Stimulated activated CD4-positive, alpha-beta T cell treated with anti-CD3 and anti-CD28 coated beads, Interleukin-15, amount 100 ng/mL, for 48 hours (primary cell): ENCODE measurements around the gene MED13L.

Experiments
- DNase-seq, 2 donors: peaks; one replicate each; pipeline ENCODE4 v3.0.0-alpha.2; 2020; ENCODE audit warnings: low read depth in 2 of 2

Gene MED13L

DNA sequence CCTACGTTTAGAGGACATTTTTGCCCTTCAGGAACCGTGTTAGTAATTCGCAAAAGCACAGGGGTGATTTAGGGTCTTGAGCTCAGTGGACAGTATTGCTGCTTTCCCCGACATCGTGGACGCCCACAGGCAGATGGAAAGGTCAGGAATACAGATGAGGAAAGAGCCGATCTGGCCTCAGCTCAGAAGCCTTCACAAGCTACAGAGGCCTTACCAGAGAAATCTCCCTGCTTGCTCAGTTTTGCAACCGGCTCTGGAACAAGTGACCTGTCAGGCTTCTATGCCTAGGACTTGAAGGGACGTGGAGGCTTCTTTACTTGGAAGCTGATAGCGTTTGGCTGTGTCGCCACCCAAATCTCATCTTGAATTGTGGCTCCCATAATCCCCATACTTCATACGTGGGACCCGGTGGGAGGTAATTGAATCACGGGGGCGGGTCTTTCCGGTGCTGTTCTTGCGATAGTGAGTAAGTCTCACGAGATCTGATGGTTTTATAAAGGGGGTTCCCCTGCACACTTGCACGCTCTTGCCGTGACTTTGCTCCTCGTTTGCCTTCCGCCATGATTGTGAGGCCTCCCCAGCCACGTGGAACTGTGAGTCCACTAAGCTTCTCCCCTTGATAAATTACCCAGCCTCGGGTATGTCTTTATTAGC, 332.5 kb downstream of the MED13L start:
- no peak for DNase-seq

- DNase-seq, result no peak
These were observed 333.1 kb downstream of the MED13L start for GRCh38 chr12:115944392-115944742.

- no peak for DNase-seq
These were observed 333.7 kb downstream of the MED13L start for GRCh38 chr12:115943630-115944391.

DNA sequence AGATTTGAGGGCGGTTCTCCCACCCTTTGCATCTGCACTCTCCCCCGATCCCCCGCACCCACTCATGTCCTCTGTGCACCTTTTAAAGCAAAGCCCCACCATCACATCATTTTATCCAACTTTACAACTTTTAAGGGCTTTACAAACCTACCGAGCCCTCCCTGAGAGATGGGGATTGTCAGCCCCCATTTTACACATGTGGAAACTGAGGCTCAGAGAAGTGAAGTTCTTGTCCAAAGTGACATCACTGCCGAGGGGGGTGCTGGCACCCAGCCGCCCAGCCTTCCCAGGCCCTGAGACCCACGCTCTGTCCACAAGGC, 334.2 kb downstream of the MED13L start:
- DNase-seq, result no peak

DNA sequence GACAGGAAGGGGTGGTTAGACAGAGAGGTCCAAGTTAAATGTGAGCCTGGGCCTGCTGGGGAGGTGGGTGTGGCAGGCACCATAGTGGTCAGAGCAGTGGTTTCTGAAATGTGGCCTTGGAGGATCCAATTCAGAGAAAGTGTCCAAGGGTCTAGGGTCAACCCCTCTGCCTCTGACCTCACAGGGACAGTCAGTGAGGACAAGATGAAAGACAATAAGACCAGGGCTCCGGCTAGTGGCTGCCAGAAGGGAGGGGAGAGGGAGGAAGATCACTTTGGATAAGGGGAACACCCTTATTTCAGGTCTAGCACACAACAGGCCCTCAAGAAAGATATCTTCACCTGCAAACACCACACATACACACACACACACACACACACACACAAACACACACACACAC, 335.1 kb downstream of the MED13L start:
- DNase-seq, result no peak

DNA sequence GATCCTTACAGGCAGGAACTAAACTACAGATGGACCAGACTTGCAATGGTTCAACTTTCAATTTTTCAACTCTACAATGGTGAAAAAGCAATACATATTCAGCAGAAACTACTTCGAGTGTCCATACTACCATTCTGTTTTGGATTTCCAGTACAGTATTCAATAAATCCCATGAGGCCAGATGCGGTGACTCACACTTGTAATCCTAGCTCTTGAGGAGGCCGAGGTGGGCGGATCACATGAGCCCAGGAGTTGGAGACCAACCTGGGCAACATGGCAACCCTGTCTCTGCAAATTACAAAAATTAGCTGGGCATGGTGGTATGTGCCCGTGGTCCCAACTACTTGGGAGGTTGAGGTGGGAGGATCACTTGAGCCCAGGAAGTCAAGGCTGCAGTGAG, 336.1 kb downstream of the MED13L start:
- DNase-seq, result no peak

GRCh38 chr12:115938794-115939377, 338.6 kb downstream of the MED13L start:
- no peak for DNase-seq

DNA sequence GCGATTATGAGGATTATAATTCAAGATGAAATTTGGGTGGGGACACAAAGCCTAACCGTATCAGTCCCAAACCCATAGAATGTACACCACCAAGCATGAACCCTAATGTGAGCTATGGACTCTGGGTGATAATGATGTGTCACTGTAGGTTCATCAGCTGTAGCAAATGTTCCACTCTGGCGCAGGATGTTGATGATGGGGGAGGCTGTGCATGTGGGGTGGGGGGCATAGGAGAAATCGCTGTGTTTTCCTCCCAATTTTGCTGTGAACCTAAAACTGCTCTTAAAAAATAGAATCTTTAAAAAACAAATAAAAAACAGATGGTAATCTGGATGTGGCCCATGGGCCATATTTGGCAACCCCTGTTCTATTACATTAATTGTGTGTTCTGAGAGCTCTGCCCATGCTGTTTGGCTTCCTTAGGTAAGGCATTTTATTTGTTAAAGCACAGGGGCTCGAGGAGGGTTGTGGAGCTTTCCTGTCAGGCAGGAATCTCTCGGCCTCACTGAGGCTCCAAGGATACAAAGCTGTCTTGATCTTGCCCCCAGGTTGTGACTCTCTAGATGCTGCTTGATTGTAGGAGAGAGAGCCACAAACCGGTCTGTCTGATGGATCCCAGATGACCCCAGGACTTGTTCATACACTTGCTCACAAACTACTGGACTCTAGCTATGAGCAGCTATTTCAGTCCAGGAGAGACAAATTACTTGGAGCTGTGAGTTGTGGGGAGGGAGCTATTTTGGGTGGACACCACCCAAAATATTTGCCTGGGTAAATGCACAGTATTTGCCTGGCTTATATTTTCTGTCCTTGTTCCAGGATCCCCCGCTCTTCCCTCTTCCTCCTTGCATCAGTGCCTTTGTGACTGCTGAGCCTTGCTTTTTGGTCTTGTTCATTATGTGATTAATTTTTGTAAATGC, 340.2 kb downstream of the MED13L start:
- no peak for DNase-seq

- no peak for DNase-seq
These were observed 342.6 kb downstream of the MED13L start for GRCh38 chr12:115934877-115935276.

- no peak for DNase-seq
These were observed 343.4 kb downstream of the MED13L start for GRCh38 chr12:115934046-115934445.

DNA sequence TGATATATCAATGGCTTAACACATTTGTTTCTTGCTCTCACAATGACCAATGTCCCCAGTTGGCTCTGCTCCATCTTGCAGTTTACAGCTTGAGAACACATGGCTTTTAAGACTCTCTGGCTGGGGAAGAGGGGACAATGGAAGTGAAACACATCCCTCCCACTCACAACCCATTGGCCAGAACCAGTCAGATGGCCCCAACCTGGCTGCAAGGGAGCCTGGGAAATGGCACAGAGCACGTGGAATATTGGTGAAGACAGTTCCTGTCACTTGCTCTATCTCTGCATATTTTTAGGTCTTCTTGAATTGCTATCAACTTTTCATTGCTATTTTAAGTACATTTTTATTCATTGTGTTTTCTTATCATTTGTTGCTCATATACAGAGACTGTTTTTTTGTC, 345.4 kb downstream of the MED13L start:
- no peak for DNase-seq

- DNase-seq, result no peak
These were observed 347.2 kb downstream of the MED13L start for GRCh38 chr12:115930336-115930735.

DNA sequence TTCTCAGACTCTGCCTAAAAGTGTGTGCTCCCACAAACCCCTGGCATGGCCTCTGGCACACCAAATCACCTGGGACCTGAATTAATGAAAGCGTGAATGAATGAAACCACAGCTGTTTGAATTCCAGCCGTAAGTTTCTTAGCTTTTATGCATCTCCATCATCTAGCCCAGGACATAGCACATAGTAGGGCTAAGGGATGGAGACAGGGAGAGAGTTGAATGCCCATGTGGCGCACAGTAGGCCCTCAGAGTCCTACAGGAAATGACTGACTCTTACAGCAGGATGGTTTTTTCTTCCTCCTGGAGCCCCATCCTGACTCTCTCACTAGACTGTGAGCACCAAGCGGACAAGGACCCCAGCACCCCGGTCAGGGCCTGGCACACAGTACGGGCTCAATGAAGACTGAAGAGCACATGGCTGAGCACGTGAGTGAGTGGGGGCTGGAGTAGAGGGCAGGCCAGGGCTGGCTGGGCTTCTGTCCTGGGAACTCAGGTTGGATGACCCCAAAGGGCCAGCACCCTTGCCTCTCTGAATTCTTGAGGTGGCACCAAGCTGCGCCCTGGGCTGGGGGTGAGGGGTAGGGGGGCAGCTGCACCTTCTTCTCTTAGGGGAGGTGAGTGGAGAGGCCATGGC, 351.3 kb downstream of the MED13L start:
- no peak for DNase-seq

DNA sequence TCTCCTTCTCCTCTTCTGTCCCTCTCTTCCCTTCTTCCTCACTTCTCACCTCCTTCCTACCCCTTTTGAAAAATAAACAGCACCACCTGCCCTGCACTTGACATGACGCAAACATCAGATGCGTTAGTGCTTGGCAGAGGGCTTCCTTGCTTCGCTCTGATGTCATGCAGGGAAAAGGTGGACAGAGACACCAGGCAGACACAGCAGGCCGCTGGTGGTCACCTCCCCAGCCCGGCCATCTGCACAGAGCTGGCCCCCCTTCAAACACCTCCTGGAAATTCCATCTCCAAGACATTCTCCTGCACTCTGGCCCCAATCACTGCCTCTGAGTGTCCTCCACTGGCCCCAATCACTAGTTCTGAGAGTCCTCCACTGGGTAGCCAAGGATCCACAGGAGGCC, 353.6 kb downstream of the MED13L start:
- DNase-seq, result no peak

DNA sequence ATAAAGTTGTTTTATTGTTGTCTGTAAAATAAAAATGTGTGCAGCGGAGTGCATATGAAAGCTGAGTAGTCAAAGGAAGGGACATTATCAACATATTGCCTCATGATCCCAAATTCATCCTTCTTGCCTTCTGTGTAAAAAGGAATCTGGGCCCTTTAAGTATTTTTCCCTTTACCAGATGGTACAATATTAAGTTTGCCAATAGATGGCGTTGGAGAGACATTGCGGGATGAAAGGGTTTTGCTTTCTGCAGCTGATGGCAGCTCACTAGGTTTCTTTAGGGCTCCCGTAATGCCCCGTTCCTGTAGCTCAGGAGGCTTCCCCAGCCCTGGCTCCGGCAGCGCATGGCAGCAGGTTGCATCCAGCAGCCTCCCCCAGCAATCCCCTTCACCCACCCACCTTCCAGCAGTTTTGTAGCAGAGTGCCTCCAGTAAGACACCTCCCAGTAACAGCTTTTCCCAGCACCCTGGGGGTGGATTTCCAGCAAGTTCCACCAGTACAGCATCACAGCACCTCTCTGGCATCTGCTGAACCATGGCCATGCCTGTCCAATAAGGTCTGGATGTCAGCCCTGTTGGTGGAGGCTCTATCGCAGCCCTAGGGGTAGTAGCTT, 354.4 kb downstream of the MED13L start:
- no peak for DNase-seq

- no peak for DNase-seq
These were observed 356.9 kb downstream of the MED13L start for GRCh38 chr12:115920395-115921183.

DNA sequence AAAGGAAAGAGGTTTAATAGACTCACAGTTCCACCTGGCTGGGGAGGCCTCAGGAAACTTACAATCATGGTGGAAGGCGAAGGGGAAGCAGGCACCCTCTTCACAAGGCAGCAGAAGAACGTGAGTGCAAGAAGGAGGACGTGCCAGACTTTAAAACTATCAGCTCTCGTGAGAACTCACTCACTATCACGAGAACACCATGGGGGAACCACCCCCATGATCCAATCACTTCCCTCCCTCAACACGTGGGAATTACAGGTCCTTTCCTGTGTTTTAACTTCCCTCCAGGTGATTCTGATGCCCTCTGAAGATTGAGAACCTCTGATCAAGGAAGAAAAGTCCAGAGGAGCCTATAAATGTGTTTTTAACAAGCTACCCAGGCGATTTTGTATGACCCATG, 358.7 kb downstream of the MED13L start:
- no peak for DNase-seq

DNA sequence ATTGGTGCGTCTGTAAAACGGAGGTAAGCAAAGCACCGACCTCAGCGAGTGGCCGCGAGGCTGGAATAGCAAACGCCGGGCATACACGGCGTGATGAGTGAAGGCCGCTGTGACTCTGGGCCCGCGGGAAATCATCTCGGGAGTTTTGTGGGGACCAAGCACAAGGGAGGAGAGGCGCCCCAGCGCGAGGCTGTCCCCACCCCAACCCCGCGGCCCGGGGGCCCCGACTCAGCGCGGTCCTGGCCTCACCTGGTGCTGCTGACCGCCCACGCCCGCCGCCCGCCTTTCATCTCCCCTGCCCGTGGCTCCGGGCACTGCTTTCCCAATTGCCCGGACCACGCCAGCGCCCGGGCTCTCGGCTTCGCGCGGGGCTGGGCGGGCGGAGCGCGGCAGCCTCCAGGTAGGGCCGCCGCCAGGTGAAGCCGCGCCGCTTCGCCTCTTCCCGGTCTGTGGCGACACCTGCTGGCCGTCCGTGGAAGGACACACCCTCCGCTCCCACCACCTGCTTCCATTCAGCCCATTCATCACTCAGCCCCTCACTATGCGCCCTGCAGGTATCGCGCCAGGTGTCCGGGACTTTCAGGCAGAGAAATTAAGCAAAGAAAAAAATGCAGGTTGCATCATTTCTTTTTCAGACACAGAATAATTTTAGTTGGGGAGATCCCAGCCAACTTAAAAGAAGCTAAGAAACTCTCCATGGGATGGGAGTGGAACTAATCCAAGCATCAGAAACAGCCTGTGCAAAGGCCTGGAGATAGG, 360.4 kb downstream of the MED13L start:
- peak; percentile 51 to 59 for DNase-seq

GRCh38 chr12:115914122-115914521, 363.4 kb downstream of the MED13L start:
- no peak for DNase-seq

- no peak for DNase-seq
These were observed 365.1 kb downstream of the MED13L start for GRCh38 chr12:115912440-115912839.
